IMR-90 (cell line): Measurements from ENCODE around the gene TTC27.

Source experiments
- BHLHE40 ChIP-seq: fragments of 150-350 bp; IDR thresholded peaks from 2 replicates; pipeline ENCODE4 v1.6.1; 2016; ENCODE audit warnings: mild to moderate bottlenecking, low read depth, low read length
- CEBPB ChIP-seq: IDR thresholded peaks from 2 replicates; pipeline ENCODE4 v1.6.1; 2012; ENCODE audit warnings: low read depth, low read length, improper control_type of control experiment
- CHD1 ChIP-seq: IDR thresholded peaks from 2 replicates; pipeline ENCODE4 v1.6.1; 2012; ENCODE audit warnings: low read depth, low read length, improper control_type of control experiment
- CTCF ChIP-seq: conservative IDR thresholded peaks from 2 replicates; pipeline ENCODE4 v1.5.1; 2012; ENCODE audit warnings: mild to moderate bottlenecking, low read depth, low read length, improper control_type of control experiment
- ELK1 ChIP-seq: fragments of 150-350 bp; IDR thresholded peaks from 2 replicates; pipeline ENCODE4 v1.6.1; 2016; ENCODE audit warnings: low read depth, mild to moderate bottlenecking, low read length, moderate library complexity, borderline replicate concordance
- FOS ChIP-seq: fragments of 150-350 bp; IDR thresholded peaks from 2 replicates; pipeline ENCODE4 v1.6.1; 2016; ENCODE audit warnings: low read depth, low read length
- MAFK ChIP-seq: IDR thresholded peaks from 2 replicates; pipeline ENCODE4 v1.6.1; 2012; ENCODE audit warnings: low read depth, low read length, improper control_type of control experiment
- MAZ ChIP-seq: IDR thresholded peaks from 2 replicates; pipeline ENCODE4 v1.6.1; 2012; ENCODE audit warnings: low read depth, mild to moderate bottlenecking, low read length, improper control_type of control experiment, moderate library complexity, borderline replicate concordance
- POLR2A ChIP-seq: IDR thresholded peaks from 2 replicates; pipeline ENCODE4 v1.6.1; 2012; ENCODE audit warnings: mild to moderate bottlenecking, low read depth, low read length
- RAD21 ChIP-seq: IDR thresholded peaks from 2 replicates; pipeline ENCODE4 v1.6.1; 2012; ENCODE audit warnings: low read length, improper control_type of control experiment
- RCOR1 ChIP-seq: IDR thresholded peaks from 2 replicates; pipeline ENCODE4 v1.6.1; 2012; ENCODE audit warnings: mild to moderate bottlenecking, low read length, improper control_type of control experiment; ENCODE audit not compliant: insufficient replicate concordance
- RFX5 ChIP-seq: IDR thresholded peaks from 2 replicates; pipeline ENCODE4 v1.8.0; 2012; ENCODE audit warnings: low read depth, mild to moderate bottlenecking, low read length, moderate library complexity
- SMC3 ChIP-seq: fragments of 150-350 bp; IDR thresholded peaks from 2 replicates; pipeline ENCODE4 v1.6.1; 2016; ENCODE audit warnings: low read depth, mild to moderate bottlenecking, antibody characterized with exemption, low read length, moderate library complexity
- USF2 ChIP-seq: fragments of 150-350 bp; IDR thresholded peaks from 2 replicates; pipeline ENCODE4 v1.6.1; 2017; ENCODE audit warnings: mild to moderate bottlenecking, antibody characterized with exemption, low read length, low read depth

- no peak for TF ChIP-seq CTCF
- TF ChIP-seq MAFK: no peak
- no peak for TF ChIP-seq CHD1
- no peak for TF ChIP-seq USF2
- TF ChIP-seq RAD21: no peak
- TF ChIP-seq POLR2A: no peak
- TF ChIP-seq CEBPB: no peak
- no peak for TF ChIP-seq RCOR1
- TF ChIP-seq RFX5: no peak
- TF ChIP-seq SMC3: no peak
- TF ChIP-seq FOS: no peak
- no peak for TF ChIP-seq BHLHE40
- no peak for TF ChIP-seq MAZ
- TF ChIP-seq ELK1: no peak
Measured at GRCh38 chr2:32663864-32664263, 36.0 kb downstream of the TTC27 start.
